Naive thymus-derived CD8-positive, alpha-beta T cell (primary cell): ENCODE data around the gene CD34. TPM values are rescaled to one million over a fixed set of nuclear protein-coding genes. Genes with fewer than 3 reads are reported as not detected.
A peak's percentile ranks its signal among the peaks of the same experiment; 100 is the strongest.

Source experiments
- ATAC-seq, 2 donors: fragments of 150-1000 bp; cut with Tn5 transposase in 1 of 2; sonication (Bioruptor Pico), chemical (Tn5 transposase) in 1 of 2; 1 replicate in 1 of 2; 2 replicates in 1 of 2; pipeline ENCODE4 v1.10.0; 2021; ENCODE audit warnings: mild to moderate bottlenecking in 2 of 2, moderate library complexity in 2 of 2
- POLR2A ChIA-PET: fragments of 350-600 bp; sonication (Branson Sonifier 250); formaldehyde crosslinking; loops from one replicate; lab custom pipeline; 2021; ENCODE audit warnings: antibody characterized with exemption; lab: Charles Lee
- DNase-seq, 10 donors: peaks; one replicate each; pipeline versions ENCODE4 v3.0.0 to v3.0.0-alpha.2; 2020 to 2022
- H3K27ac Mint-ChIP-seq, 10 donors: one replicate each; pipeline ENCODE4 v1.8.0; 2020 to 2022; ENCODE audit warnings: mild to moderate bottlenecking in 10 of 10, mixed read lengths in 10 of 10, moderate library complexity in 4 of 10, inconsistent platforms in 1 of 10
- H3K27me3 Mint-ChIP-seq, 5 donors: one replicate each; pipeline ENCODE4 v1.8.0; 2021 to 2022; ENCODE audit warnings: mixed read lengths in 5 of 5
- H3K36me3 Mint-ChIP-seq, 3 donors: one replicate each; pipeline ENCODE4 v1.8.0; 2020 to 2022; ENCODE audit warnings: mixed read lengths in 3 of 3, mild to moderate bottlenecking in 2 of 3, inconsistent platforms in 1 of 3
- H3K4me1 Mint-ChIP-seq, 4 donors: one replicate each; pipeline ENCODE4 v1.8.0; 2021 to 2022; ENCODE audit warnings: mixed read lengths in 4 of 4
- H3K4me3 Mint-ChIP-seq, 10 donors: one replicate each; pipeline ENCODE4 v1.8.0; 2020 to 2022; ENCODE audit warnings: mild to moderate bottlenecking in 10 of 10, mixed read lengths in 10 of 10, moderate library complexity in 6 of 10, inconsistent platforms in 1 of 10
- H3K9me3 Mint-ChIP-seq, 9 donors: one replicate each; pipeline ENCODE4 v1.8.0; 2020 to 2022; ENCODE audit warnings: mixed read lengths in 9 of 9, mild to moderate bottlenecking in 3 of 9, inconsistent platforms in 1 of 9, moderate library complexity in 1 of 9
- polyA plus RNA-seq, 3 donors: library from polyadenylated mRNA; unstranded; fragments of 300-500 nt; fragmentation: Illumina TruSeq; gene quantifications; one replicate each; pipeline ENCODE4 v1.2.3, GENCODE V29; 2021
- total RNA-seq, 8 experiments: library from RNA in 2 of 8; stranded (reverse) in 2 of 8; gene quantifications; one replicate each; pipeline ENCODE4 v1.2.3 and lab custom pipeline; 2021 to 2026

CD34 gene
- total RNA-seq (not detected), polyA plus RNA-seq (not detected), total RNA-seq (lab: John Stamatoyannopoulos, UW) (0 to 0.29 (median 0) reads per million in 6 experiments)

GRCh38 chr1:207910591-207911354 lies at the start of gene CD34:
Gene CD34, minus strand, starts transcription at chr1:207911125. Its CDS starts 45 bp downstream, at chr1:207911080.
- ATAC-seq, result peak; percentile 57 to 67
- POLR2A ChIA-PET, result no interaction called here
- peak in 1 of 10 donors; percentile 8 for DNase-seq
- no peak within 1 kb of the TSS for H3K27ac Mint-ChIP-seq
- H3K27me3 Mint-ChIP-seq, result peaks cover 34 to 83% (median 49%) of the 10 kb centered on the region in 5 donors
- H3K36me3 Mint-ChIP-seq, result no peaks in the 10 kb centered on the region
- peak within 1 kb of the TSS; percentile 29 to 74 (median 63) for H3K4me3 Mint-ChIP-seq
- no peaks in the 10 kb centered on the region for H3K9me3 Mint-ChIP-seq
- H3K4me1 Mint-ChIP-seq, result peaks cover 2 to 23% (median 19%) of the 10 kb centered on the region in 4 donors

- POLR2A ChIA-PET, result no interaction called here
- Mint-ChIP-seq H3K27ac (no peak overlapping the region), H3K36me3 (no peaks in the 10 kb centered on the region), H3K4me3 (peak overlapping the region in 6 of 10 donors; percentile 18 to 68 (median 32)), H3K4me1 (peaks cover 10 to 19% (median 15%) of the 10 kb centered on the region in 4 donors), H3K9me3 (no peaks in the 10 kb centered on the region), H3K27me3 (peaks cover 14 to 56% (median 40%) of the 10 kb centered on the region in 5 donors)
- DNase-seq (no peak), ATAC-seq (no peak)
These were observed 49.4 kb upstream of the CD34 start for GRCh38 chr1:207960346-207960745.

DNA sequence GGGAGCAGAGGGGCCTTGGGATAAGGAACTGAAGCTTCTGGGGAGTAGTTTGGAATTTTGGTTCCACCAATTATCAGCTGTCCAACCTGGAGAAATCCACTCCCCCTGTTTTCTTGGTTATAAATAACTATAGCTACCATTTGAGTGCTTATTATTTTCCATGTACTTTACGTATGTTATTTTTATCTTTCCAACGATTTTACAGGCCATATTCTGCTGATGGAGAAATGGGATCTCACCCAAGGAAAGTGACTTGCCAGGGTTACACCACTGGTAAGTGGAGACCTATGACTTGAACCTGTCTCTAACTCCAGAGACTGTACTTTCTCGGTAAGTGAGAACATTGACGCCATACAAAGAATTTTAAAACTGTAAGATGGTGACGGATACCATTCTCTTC lies 49.0 kb upstream of the CD34 start:
- Mint-ChIP-seq H3K4me3 (peak overlapping the region in 9 of 10 donors; percentile 57 to 79 (median 70)), H3K4me1 (peaks cover 10 to 19% (median 15%) of the 10 kb centered on the region in 4 donors), H3K9me3 (no peaks in the 10 kb centered on the region), H3K36me3 (no peaks in the 10 kb centered on the region), H3K27ac (peak overlapping the region in 1 of 10 donors; percentile 84), H3K27me3 (peaks cover 15 to 59% (median 43%) of the 10 kb centered on the region in 5 donors)
- DNase-seq (no peak), ATAC-seq (no peak)
- POLR2A ChIA-PET, result no interaction called here

DNA sequence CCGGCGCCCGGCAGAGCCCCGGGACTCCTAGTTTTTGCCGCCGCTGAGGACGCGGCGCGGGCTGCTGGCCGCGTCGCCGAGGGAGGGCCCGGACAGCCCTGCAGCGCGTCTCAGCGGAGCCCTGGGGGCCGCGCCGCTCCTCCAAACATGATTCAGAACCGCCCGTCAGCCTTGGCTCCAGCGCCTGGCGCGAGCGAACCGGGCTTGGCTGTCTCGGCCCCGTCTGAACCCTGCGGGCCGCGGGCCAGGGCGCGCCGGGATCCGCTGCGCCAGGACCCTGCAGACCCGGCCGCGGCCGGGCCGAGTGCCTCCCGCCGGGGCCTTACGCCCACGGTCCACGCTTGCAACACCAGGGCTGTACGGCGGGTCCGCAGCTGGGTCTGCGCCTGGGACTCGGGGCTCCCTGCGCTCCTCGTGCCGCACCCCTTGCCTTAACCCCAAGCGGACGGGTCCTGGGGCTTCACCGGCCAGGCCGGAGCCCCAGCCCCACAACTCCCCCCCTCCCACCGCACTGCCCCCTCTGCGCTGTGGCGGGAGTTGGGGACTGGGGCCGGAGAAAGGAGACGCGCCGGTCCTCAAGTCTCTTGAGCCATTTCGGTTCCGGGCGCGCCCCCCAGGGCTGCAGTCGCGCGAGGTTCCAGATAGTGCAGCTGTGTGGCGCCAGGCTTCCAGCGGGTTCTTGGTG lies 48.4 kb upstream of the CD34 start:
- DNase-seq (peak in 3 of 10 donors; percentile 10 to 18 (median 14)), ATAC-seq (peak; percentile 30 to 37)
- Mint-ChIP-seq H3K27ac (peak overlapping the region in 1 of 10 donors; percentile 29), H3K9me3 (no peaks in the 10 kb centered on the region), H3K4me3 (peak overlapping the region; percentile 57 to 79 (median 70)), H3K4me1 (peaks cover 10 to 18% (median 14%) of the 10 kb centered on the region in 4 donors), H3K36me3 (no peaks in the 10 kb centered on the region), H3K27me3 (peaks cover 15 to 65% (median 43%) of the 10 kb centered on the region in 5 donors)
- POLR2A ChIA-PET, result interaction anchor here (0.8 kb wide), 1 partner anchor 14 kb away, joined by 3 read pairs; no protein-coding TSS in a partner anchor

DNA sequence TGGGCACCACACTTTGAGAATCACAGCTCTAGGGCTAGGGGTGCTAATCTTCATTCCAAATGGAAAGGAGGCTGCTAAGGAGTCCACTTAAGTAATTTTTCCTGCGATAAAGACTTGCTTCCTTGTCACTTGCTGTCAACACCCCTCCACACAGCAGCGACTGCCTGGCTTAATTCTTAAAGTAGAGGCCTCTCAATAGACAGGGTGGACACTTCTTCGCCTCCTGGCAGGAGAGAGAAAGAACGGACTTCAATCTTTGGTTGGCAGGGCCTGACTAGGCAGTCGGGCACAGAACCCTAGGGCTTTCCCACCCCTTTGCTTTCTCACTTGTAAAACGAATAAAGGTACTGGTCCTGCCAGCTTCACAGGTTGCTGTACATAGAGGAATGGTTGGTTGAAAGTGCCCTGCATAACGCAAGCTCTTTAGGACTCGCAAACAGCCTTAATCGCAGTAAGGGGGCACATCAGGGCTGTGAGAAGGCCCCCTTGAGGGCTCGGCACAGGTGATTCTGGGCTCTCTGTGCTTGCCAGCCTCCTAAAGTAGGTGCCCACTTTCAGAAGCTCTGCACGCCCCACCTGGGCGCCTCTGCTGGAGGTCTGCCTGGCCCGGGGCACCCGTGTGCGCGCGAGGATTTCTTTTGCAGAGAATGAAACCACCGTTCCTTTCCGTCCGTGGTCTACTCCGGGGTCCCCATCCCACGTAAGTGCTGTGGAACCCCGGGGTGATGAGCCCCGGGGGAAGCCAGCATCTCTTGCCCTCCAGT lies 47.6 kb upstream of the CD34 start:
- H3K27me3 Mint-ChIP-seq, result peaks cover 15 to 67% (median 45%) of the 10 kb centered on the region in 5 donors
- ATAC-seq (peak in 1 of 2 donors; percentile 17), DNase-seq (peak in 1 of 10 donors; percentile 13)
- no peak overlapping the region for H3K27ac Mint-ChIP-seq
- POLR2A ChIA-PET, result interaction anchor here (0.8 kb wide), 1 partner anchor 14 kb away, joined by 3 read pairs; no protein-coding TSS in a partner anchor
- H3K9me3 Mint-ChIP-seq, result no peaks in the 10 kb centered on the region
- no peaks in the 10 kb centered on the region for H3K36me3 Mint-ChIP-seq
- peak overlapping the region; percentile 20 to 75 (median 48) for H3K4me3 Mint-ChIP-seq
- H3K4me1 Mint-ChIP-seq, result peaks cover 8 to 18% (median 12%) of the 10 kb centered on the region in 4 donors

GRCh38 chr1:207956986-207957385 lies 46.1 kb upstream of the CD34 start:
- H3K4me1 Mint-ChIP-seq, result peaks cover 2 to 6% (median 5%) of the 10 kb centered on the region in 4 donors
- ATAC-seq, result no peak
- H3K9me3 Mint-ChIP-seq, result no peaks in the 10 kb centered on the region
- H3K27ac Mint-ChIP-seq, result no peak overlapping the region
- POLR2A ChIA-PET, result no interaction called here
- H3K36me3 Mint-ChIP-seq, result no peaks in the 10 kb centered on the region
- H3K4me3 Mint-ChIP-seq, result no peak overlapping the region
- DNase-seq, result no peak
- peaks cover 18 to 67% (median 45%) of the 10 kb centered on the region in 5 donors for H3K27me3 Mint-ChIP-seq

DNA sequence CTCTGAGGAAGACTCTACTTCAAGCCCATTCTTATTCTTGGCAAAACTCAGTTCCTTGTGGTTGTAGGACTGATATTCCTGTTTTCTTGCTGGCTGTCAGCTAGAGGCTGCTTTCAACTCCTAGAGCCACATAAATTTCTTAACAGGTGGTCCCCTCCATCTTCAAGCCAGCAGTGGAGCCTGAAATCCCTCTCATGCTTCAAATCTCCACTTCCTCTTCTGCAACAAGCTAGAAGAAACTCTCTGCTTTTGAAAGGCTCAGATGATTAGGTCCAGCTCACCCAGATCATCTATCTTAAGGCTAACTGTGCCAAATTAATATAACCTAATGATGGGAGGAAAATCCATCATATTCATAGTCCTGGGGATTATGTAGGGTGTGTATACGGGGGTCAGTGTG lies 43.2 kb upstream of the CD34 start:
- Mint-ChIP-seq H3K4me3 (no peak overlapping the region), H3K4me1 (peaks cover 0 to 2% (median under 1%) of the 10 kb centered on the region in 4 donors), H3K27me3 (peaks cover 13 to 43% (median 27%) of the 10 kb centered on the region in 5 donors), H3K9me3 (no peaks in the 10 kb centered on the region), H3K27ac (no peak overlapping the region), H3K36me3 (no peaks in the 10 kb centered on the region)
- ATAC-seq (no peak), DNase-seq (no peak)
- POLR2A ChIA-PET, result no interaction called here

DNA sequence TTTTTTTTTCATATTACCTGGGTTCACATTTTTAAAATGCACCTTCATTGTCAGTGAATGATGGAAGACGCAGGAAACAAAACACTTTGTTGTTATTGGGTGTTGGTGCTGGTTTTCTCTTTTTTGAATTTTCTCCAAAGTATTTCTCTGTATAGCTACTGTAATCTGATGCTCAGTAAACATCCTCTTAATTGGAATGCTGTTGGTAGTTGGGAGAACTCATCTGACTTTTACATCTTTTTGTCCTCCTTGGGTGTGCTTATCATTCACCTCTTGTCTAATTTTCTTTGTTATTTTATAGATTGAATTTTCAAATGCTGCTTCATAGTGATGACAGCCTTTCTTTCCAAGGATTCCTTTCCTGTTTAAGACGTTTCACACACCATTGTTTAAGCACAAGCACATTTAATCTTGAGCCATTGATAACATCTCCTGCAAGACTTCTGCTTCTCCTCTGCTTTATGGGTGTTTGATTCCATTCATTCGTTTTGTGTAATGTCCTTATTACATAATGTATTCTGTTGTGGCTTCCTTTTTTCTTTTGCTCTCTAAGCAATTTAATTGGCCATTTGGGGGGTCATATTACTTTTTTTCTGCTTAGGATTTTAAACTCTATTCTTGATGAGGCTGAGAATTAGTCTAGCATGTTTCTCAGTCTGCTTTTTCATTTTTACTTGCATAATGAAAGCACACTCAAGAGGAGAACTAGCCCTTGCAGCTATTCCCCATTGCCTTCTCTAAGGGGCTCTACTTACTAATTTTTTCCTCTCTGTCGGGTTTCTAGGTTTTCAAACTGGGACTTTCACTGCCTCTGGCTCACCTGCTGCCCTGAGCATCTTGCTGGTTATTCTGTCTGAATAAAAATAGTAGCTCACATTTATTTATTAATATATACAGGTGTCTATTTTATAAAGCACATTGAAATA lies 42.0 kb upstream of the CD34 start:
- H3K4me1 Mint-ChIP-seq, result peaks cover 0 to 2% (median 0%) of the 10 kb centered on the region in 4 donors
- POLR2A ChIA-PET, result no interaction called here
- DNase-seq (no peak), ATAC-seq (no peak)
- H3K27me3 Mint-ChIP-seq, result peaks cover 9 to 30% (median 18%) of the 10 kb centered on the region in 5 donors
- H3K36me3 Mint-ChIP-seq, result no peaks in the 10 kb centered on the region
- H3K9me3 Mint-ChIP-seq, result no peaks in the 10 kb centered on the region
- H3K4me3 Mint-ChIP-seq, result no peak overlapping the region
- no peak overlapping the region for H3K27ac Mint-ChIP-seq

DNA sequence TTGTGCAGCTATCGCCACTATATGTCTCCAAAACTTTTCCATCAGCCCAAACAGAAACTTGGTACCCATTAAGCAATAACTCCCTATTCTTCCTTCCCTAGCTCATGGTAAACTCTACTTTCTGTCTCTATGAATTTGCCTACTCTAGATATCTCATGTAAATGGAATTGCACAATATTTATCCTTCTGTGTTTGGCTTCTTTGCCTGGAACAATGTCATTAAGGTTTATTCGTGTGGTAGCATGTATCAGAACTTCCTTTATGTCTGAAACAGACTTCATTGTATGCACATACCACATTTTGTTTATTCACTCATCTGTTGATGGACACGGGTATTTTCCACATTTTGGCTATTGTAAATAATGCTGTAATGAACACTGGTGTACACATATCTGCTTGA lies 40.7 kb upstream of the CD34 start:
- H3K9me3 Mint-ChIP-seq, result no peaks in the 10 kb centered on the region
- H3K36me3 Mint-ChIP-seq, result no peaks in the 10 kb centered on the region
- DNase-seq (no peak), ATAC-seq (no peak)
- peaks cover 0 to 2% (median 0%) of the 10 kb centered on the region in 4 donors for H3K4me1 Mint-ChIP-seq
- POLR2A ChIA-PET, result no interaction called here
- no peak overlapping the region for H3K4me3 Mint-ChIP-seq
- peaks cover 4 to 20% (median 14%) of the 10 kb centered on the region in 5 donors for H3K27me3 Mint-ChIP-seq
- no peak overlapping the region for H3K27ac Mint-ChIP-seq

DNA sequence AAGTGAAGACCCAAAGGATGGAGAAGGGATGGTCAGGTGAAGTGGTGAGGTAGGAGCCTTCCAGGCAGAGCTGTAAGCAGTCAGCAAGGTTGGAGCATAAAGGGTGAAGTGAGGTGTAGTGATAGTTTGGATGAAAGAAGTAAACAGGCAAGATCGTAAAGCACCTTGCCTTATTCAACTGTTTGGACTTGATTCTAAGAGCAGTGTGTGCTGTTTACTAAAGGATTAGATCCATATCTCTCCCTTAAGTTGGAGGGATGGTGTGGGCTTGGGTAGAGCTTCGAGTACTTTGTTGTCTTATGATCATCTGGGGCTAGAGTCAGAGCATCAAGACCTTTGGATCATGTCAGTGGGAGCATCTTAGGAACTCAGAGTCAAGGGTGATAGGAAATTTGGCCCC lies 39.8 kb upstream of the CD34 start:
- Mint-ChIP-seq H3K27ac (no peak overlapping the region), H3K4me3 (no peak overlapping the region), H3K9me3 (no peaks in the 10 kb centered on the region), H3K27me3 (peaks cover 4 to 13% (median 12%) of the 10 kb centered on the region in 5 donors), H3K36me3 (no peaks in the 10 kb centered on the region), H3K4me1 (peaks cover 0 to 2% (median 0%) of the 10 kb centered on the region in 4 donors)
- no peak for DNase-seq
- no peak for ATAC-seq
- POLR2A ChIA-PET, result no interaction called here

- H3K27ac Mint-ChIP-seq, result no peak overlapping the region
- peaks cover 0 to 2% (median 0%) of the 10 kb centered on the region in 4 donors for H3K4me1 Mint-ChIP-seq
- peaks cover 3 to 10% (median 7%) of the 10 kb centered on the region in 5 donors for H3K27me3 Mint-ChIP-seq
- POLR2A ChIA-PET, result no interaction called here
- H3K9me3 Mint-ChIP-seq, result no peaks in the 10 kb centered on the region
- no peaks in the 10 kb centered on the region for H3K36me3 Mint-ChIP-seq
- DNase-seq, result no peak
- ATAC-seq, result no peak
- H3K4me3 Mint-ChIP-seq, result no peak overlapping the region
These were observed 38.8 kb upstream of the CD34 start for GRCh38 chr1:207949571-207950195.
